DMS153 treated with DMSO at 0.1 percent for 48 hours (cell line): Measurements from ENCODE around the gene TUFT1.
"Not testable (repeated sequence)": the region's sequence is repeated elsewhere in the genome, so short reads cannot be mapped to it uniquely, and the experiment has no call there.

Experiments
- DNase-seq: peaks from one replicate; lab custom pipeline; 2025; ENCODE audit not compliant: unreplicated experiment; lab: John Stamatoyannopoulos, UW

The TUFT1 gene

GRCh38 chr1:151512326-151512725 is 27.8 kb upstream of the TUFT1 start:
- DNase-seq = no peak

DNA sequence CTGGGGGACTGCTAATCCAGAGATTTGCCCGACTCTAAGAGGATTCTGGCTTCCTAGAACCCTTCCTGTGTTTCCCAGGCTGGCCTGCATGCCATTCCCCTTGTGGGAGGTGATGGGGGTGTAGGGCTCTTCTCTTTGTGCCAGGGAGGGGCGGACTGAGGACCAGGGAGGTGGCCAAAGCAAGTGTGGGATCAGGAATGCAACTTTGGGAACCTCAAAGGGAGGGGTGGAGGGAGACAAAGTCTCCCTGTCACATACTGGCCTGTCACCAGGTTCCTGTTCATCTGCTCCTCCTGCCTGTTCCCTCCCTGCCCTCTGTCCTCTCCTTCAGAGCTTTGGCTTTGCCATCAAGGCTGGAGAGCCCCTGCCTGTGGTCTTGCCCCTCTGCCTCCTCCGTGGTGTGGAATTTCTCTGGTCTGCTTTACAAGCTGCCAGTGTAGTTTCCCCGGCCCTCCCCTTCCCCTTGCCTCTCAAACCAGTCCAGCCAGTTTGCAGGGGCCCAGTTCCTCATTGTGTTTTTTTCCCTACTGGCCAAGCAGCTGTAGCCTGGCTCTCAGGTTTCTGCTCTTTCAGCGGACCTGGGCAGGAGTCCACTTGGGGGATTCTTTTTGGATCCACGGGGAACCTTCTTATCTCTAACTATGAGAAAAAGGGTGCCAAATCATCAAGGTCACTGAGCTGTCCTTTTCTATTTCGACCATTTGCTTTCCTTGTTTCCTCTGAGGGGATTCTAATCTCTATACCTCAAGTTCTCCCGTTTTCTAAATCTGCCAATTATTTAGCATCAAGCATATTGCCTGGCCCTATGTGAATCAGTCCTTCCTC is 27.1 kb upstream of the TUFT1 start:
- DNase-seq = peak; percentile 41

GRCh38 chr1:151513626-151514121 is 26.4 kb upstream of the TUFT1 start:
- DNase-seq = peak; percentile 59

GRCh38 chr1:151514366-151514765 is 25.7 kb upstream of the TUFT1 start:
- no peak for DNase-seq

DNA sequence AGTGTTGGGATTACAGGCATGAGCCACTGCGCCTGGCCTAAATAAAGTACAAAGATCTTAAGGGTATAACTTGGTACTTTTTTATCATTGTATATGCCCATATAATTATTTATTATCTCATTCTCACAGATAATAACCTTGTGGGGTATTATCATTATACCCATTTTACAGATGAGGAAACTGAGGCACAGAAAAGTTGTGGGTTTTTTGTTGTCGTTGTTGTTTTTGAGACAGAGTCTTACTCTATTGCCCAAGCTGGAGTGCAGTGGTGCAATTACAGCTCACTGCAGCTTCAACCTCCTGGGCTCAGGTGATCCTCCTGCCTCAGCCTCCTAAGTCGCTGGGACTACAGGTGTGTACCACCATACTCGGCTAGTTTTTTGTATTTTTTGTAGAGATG is 24.8 kb upstream of the TUFT1 start:
- no peak for DNase-seq

GRCh38 chr1:151516031-151516511 is 24.0 kb upstream of the TUFT1 start:
- DNase-seq = no peak

- no peak for DNase-seq
Measured at GRCh38 chr1:151518431-151518830, 21.7 kb upstream of the TUFT1 start.

- DNase-seq = no peak
Measured at GRCh38 chr1:151518936-151519335, 21.2 kb upstream of the TUFT1 start.

GRCh38 chr1:151519667-151520066 is 20.4 kb upstream of the TUFT1 start:
- DNase-seq = no peak

DNA sequence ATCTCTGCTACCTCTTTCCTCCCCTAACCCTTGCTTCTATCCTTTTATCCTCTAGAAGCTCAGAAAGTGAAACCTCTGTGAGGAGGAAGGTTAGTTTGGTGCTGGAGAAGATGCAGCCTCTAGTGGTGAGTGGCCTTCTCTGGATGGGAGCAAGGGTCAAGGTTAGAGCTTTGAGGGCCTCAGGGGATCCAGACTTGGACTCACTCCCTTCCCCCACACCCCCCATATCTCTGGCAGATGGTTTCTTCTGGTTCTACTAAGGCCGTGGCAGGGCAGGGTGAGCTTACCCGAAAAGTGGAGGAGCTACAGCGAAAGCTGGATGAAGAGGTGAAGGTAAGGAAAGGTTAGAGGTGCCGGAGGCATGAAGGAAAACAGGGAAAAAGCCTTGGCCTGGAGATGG is 19.8 kb upstream of the TUFT1 start:
- DNase-seq = no peak

GRCh38 chr1:151522427-151522826 is 17.7 kb upstream of the TUFT1 start:
- DNase-seq = not testable (repeated sequence)

DNA sequence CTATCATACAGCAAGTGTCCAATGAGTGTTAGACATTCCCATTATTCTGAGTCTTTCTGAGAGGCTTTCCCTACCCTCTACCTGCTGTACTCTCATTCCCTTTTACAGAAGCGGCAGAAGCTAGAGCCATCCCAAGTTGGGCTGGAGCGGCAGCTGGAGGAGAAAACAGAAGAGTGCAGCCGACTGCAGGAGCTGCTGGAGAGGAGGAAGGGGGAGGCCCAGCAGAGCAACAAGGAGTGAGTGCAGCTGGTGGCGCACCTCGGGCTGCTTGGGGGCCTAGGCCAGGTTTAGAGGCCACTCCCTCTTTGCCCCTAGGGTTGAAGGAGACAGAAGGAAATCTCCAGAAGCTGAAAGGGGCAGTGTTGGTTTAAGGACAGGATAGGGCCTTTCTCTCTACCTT is 16.8 kb upstream of the TUFT1 start:
- no peak for DNase-seq

DNA sequence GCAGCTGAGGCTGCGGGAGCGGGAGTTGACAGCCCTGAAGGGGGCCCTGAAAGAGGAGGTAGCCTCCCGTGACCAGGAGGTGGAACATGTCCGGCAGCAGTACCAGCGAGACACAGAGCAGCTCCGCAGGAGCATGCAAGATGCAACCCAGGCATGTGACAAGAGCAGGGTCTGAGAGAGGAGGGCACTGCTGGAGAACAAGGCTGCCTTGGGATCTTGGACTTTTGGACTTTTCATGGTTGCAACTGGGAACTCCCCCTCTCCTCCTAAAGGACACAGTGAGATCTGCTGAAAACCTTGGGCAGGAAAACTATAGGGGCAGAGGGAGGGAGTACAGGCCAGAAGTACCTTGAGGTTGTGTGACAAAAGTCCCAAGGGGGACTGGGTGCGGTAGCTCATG is 15.4 kb upstream of the TUFT1 start:
- no peak for DNase-seq

DNA sequence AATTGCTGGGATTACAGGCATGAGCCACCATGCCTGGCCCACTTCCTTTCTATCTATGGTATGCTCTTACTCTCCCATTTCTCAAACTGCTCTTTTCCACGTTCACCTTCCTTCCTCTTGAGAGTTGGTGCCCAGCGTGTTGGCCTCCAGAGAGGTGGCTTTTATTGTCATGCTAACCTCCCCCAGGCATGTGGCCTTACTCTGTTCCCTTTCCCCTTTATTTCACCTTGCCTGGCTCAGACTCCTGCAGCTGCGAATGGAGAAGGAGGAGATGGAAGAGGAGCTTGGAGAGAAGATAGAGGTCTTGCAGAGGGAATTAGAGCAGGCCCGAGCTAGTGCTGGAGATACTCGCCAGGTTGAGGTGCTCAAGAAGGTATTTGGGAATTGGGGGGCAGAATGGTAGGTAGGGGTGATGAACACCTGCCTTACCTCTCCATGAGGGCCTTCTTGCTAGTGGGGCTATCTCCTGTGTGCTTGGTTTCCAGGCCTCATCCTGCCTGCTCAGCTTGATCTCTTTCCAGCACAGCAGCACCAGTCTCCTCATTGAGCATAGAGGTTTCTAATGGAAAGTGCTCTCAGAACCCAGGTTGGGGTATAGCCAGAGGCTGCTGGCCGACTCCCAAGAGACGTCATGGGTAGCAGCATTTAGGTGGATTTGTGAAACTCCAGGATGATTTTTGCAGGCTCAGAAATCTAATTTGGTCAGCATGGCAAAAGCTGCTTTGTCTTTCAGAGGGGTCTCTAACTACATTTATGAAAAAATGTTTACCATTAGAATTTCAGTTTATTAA is 13.2 kb upstream of the TUFT1 start:
- DNase-seq = no peak

GRCh38 chr1:151529211-151529702 is 10.9 kb upstream of the TUFT1 start:
- DNase-seq = no peak

GRCh38 chr1:151529781-151530180 is 10.3 kb upstream of the TUFT1 start:
- no peak for DNase-seq

DNA sequence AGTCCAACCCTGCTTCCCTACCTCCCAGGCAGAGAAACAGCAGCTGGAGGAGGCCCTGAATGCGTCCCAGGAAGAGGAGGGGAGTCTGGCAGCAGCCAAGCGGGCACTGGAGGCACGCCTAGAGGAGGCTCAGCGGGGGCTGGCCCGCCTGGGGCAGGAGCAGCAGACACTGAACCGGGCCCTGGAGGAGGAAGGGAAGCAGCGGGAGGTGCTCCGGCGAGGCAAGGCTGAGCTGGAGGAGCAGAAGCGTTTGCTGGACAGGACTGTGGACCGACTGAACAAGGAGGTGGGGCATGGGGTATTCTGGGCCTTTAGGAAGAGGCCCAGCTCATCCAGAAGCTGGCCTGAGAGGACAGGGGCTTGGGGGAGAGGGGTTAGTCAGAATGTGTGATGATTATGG is 9.6 kb upstream of the TUFT1 start:
- no peak for DNase-seq

- DNase-seq = no peak
Measured at GRCh38 chr1:151533870-151534269, 6.2 kb upstream of the TUFT1 start.

GRCh38 chr1:151534662-151535278 is 5.3 kb upstream of the TUFT1 start:
- DNase-seq = peak; percentile 66

DNA sequence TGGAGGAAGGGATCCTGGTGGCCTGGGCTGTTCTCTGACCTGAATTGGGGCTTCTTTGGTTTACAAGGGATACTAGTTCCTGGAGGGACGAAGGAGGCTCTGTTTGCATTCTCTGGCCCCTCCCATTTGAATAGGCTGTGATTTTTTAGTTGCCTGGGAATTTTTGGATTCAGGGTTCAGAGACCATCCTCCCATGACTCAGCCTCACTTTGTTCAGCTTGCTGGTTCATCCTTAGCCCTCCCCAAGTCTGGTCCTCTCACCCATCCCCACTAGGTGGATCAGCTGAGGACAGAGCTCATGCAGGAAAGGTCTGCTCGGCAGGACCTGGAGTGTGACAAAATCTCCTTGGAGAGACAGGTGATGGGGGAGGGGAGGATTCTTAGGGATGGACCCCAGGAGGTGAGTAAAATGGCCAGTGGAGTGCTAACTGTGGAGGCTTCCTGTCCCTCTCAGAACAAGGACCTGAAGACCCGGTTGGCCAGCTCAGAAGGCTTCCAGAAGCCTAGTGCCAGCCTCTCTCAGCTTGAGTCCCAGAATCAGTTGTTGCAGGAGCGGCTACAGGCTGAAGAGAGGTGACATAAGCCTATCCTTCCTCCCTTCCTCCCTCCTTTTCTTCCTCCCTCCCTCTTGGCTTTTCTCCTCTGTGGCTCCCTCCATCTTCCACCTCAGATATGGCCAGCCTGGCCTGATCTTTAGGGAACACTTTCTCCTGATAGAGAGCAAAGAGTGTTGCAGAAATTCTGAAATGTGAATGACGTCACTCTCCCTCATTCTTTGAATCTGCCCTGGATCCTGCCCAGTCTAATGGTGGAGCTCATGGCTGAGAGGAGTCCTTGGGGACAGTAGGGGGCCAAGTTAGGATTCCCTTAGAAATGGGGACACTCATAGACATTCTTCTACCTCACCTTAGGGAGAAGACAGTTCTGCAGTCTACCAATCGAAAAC is 4.5 kb upstream of the TUFT1 start:
- DNase-seq = no peak
